Pancreas (tissue), 10 donors: Measurements from ENCODE around the gene N4BP2L2. TPM values are rescaled to one million over a fixed set of nuclear protein-coding genes. Genes with fewer than 3 reads are reported as not detected.

Experiments used
- ATAC-seq, 4 donors: fragments of 200-7000 bp; cut with Tn5 transposase; one replicate each; pipeline versions ENCODE4 v1.8.0 to v1.9.1; 2020; ENCODE audit warnings: mild to moderate bottlenecking in 4 of 4, moderate library complexity in 4 of 4
- DNase-seq, 6 donors: peaks; one replicate each; pipeline ENCODE4 v3.0.0-alpha.2; 2020
- FAIRE-seq: peaks from 2 replicates; lab custom pipeline; 2012; peaks lifted over from hg19 to GRCh38; lab: Jason Lieb, UNC
- H3K27ac ChIP-seq, 4 donors: fragments of 200-600 bp; sonication (generic); 1 replicate in 3 of 4; 2 replicates in 1 of 4; pipeline versions ENCODE4 v1.5.0 to v1.8.0; 2020
- H3K27me3 ChIP-seq, 4 donors: fragments of 200-600 bp; one replicate each; pipeline ENCODE4 v1.8.0; 2021
- H3K36me3 ChIP-seq, 3 donors: fragments of 200-600 bp; sonication (generic) in 1 of 3; one replicate each; pipeline versions ENCODE4 v1.5.0 to v1.8.0; 2020 to 2021
- H3K4me1 ChIP-seq, 3 donors: fragments of 200-600 bp; one replicate each; pipeline ENCODE4 v1.8.0; 2021
- H3K4me3 ChIP-seq, 4 donors: fragments of 200-600 bp; sonication (generic) in 2 of 4; one replicate each; pipeline versions ENCODE4 v1.5.0 to v1.8.0; 2020 to 2021
- H3K9me3 ChIP-seq, 4 donors: fragments of 200-600 bp; one replicate each; pipeline ENCODE4 v1.8.0; 2021
- CTCF ChIP-seq, 4 donors: fragments of 200-600 bp; sonication (generic) in 3 of 4; IDR thresholded peaks; one replicate each; pipeline versions ENCODE4 v1.5.0 to v1.8.0; 2021; ENCODE audit warnings: antibody characterized with exemption in 4 of 4
- WGBS, 2 donors: extraction: QIAGEN DNeasy Blood & Tissue Kit; methylation state at CpG; one replicate each; pipeline ENCODE4 v1.1.7; 2013; 5-methylcytosine and 5-hydroxymethylcytosine counted together
- intact Hi-C, 3 donors: fragments of 100-400 bp; cut with DNase I; formaldehyde crosslinking; loops; one replicate each; pipeline versions ENCODE4 v1.11.1 to v1.14.2; 2022
- polyA plus RNA-seq, 2 donors: library from polyadenylated mRNA; stranded (reverse); fragments of 200-250 nt; gene quantifications; one replicate each; pipeline ENCODE4 v1.2.3, GENCODE V29; 2013
- total RNA-seq, 6 donors: library from RNA; stranded (reverse); fragmentation: NEBNext Ultra II Directional in 4 of 6; extraction: Animal tissue kit (Norgen Biotek cat#: 25700) in 4 of 6; gene quantifications; one replicate each; pipeline versions ENCODE4 v1.2.1 to v1.2.4, GENCODE V29; 2021 to 2023
- donor health status: healthy with polysubstance abuse.
- donor health status: DM: no; HTN: no; CAD: no; lungs with moderate emphysema.
- donor health status: DM: no; HTN: no; CAD: no.
- donor health status: control.
- donor health status: control.
- donor health status: Bipolar disorder and iron deficiency.
- donor health status: DM: yes; HTN: yes; CAD: no.
- donor health status: DM: no; HTN: no; CAD: no.
- donor health status: DM: no; HTN: no; CAD: no.
- donor health status: DM: yes; HTN: yes; CAD: no.

N4BP2L2 gene
- total and polyA plus RNA-seq, 8 donors: 31.5 to 79.9 (median 50.3) TPM

- TF ChIP-seq CTCF (IDR thresholded peaks at IDR 0.05): peak in 1 of 4 donors; percentile 21
- H3K9me3 ChIP-seq: no peaks in the 10 kb centered on the region
- intact Hi-C loops: no loop called here
- peaks cover 0 to 9% (median 0%) of the 10 kb centered on the region in 3 donors for H3K4me1 ChIP-seq
- no peaks in the 10 kb centered on the region for H3K36me3 ChIP-seq
- peak in 2 of 4 donors; percentile 50 to 52 for ATAC-seq
- no peaks in the 10 kb centered on the region for H3K27me3 ChIP-seq
- FAIRE-seq: no peak
- no peak for DNase-seq
- H3K27ac ChIP-seq: no peak overlapping the region
- no peak overlapping the region for H3K4me3 ChIP-seq
Observed at GRCh38 chr13:32415019-32415418, 123.6 kb downstream of the N4BP2L2 start.

DNA sequence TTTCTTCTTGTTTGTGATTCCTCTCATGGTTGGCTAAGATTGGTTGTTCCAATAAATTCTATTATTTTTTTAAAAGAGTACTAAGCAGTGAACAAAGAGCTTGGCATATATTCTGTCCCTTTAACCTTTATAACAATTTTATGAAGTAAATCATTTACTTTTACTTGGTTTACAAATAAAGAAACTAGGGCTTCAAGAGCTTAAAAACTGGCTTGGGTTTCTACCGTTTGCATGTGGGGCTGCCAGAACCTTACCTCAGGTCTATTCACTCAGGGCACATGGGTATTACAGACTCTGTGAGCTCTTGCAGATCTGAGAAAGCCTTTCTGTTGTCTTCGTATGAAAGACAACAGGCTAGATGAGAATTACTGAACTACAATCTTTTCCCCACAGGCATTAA is 124.0 kb downstream of the N4BP2L2 start:
- Histone ChIP-seq H3K4me3 (no peak overlapping the region), H3K36me3 (no peaks in the 10 kb centered on the region), H3K9me3 (no peaks in the 10 kb centered on the region), H3K4me1 (peaks cover 0 to 9% (median 0%) of the 10 kb centered on the region in 3 donors), H3K27me3 (no peaks in the 10 kb centered on the region), H3K27ac (no peak overlapping the region)
- intact Hi-C loops: no loop called here
- DNase-seq (no peak), ATAC-seq (no peak), FAIRE-seq (no peak)
- 43 to 50% methylated on average over 2 of the region's 2 CpGs for WGBS, 2 donors
- no peak for TF ChIP-seq CTCF (IDR thresholded peaks at IDR 0.05)

GRCh38 chr13:32413284-32413683 is 125.3 kb downstream of the N4BP2L2 start:
- no peak for TF ChIP-seq CTCF (IDR thresholded peaks at IDR 0.05)
- DNase-seq (no peak), ATAC-seq (no peak), FAIRE-seq (no peak)
- Histone ChIP-seq H3K27ac (no peak overlapping the region), H3K36me3 (no peaks in the 10 kb centered on the region), H3K27me3 (no peaks in the 10 kb centered on the region), H3K4me1 (peaks cover 0 to 9% (median 0%) of the 10 kb centered on the region in 3 donors), H3K4me3 (no peak overlapping the region), H3K9me3 (no peaks in the 10 kb centered on the region)
- 97 to 100% methylated on average over 3 of the region's 3 CpGs for WGBS, 2 donors
- intact Hi-C loops: no loop called here

- FAIRE-seq: no peak
- H3K4me3 ChIP-seq: no peak overlapping the region
- no peaks in the 10 kb centered on the region for H3K27me3 ChIP-seq
- TF ChIP-seq CTCF (IDR thresholded peaks at IDR 0.05): no peak
- DNase-seq: no peak
- no peak overlapping the region for H3K27ac ChIP-seq
- H3K36me3 ChIP-seq: peaks cover 0 to 4% (median 0%) of the 10 kb centered on the region in 3 donors
- no peaks in the 10 kb centered on the region for H3K4me1 ChIP-seq
- WGBS, 2 donors: 81 to 84% methylated on average over 27 of the region's 27 CpGs
- H3K9me3 ChIP-seq: no peaks in the 10 kb centered on the region
- peak in 3 of 4 donors; percentile 42 to 72 (median 63) for ATAC-seq
- intact Hi-C loops: no loop called here
Observed at GRCh38 chr13:32409561-32410421, 128.8 kb downstream of the N4BP2L2 start.

- intact Hi-C loops: no loop called here
- FAIRE-seq (no peak), ATAC-seq (peak in 1 of 4 donors; percentile 22), DNase-seq (no peak)
- no peaks in the 10 kb centered on the region for H3K4me1 ChIP-seq
- H3K27ac ChIP-seq: no peak overlapping the region
- peaks cover 0 to 4% (median 0%) of the 10 kb centered on the region in 3 donors for H3K36me3 ChIP-seq
- H3K4me3 ChIP-seq: no peak overlapping the region
- no peaks in the 10 kb centered on the region for H3K27me3 ChIP-seq
- no peaks in the 10 kb centered on the region for H3K9me3 ChIP-seq
- TF ChIP-seq CTCF (IDR thresholded peaks at IDR 0.05): no peak
- 88 to 92% methylated on average over 6 of the region's 6 CpGs for WGBS, 2 donors
Observed at GRCh38 chr13:32409001-32409313, 129.6 kb downstream of the N4BP2L2 start.
